LNCaP clone FGC (cell line): ENCODE measurements around the gene ASCC2.

ENCODE experiments used
- DNase-seq: peaks from one replicate; pipeline ENCODE4 v3.0.0-alpha.2; 2011; ENCODE audit warnings: low read depth
- H3K4me3 ChIP-seq: 2 replicates; pipeline ENCODE4 v1.5.1; 2011; ENCODE audit warnings: mild to moderate bottlenecking, low read depth, low read length, control low read depth
- CTCF ChIP-seq: IDR thresholded peaks from 2 replicates; pipeline ENCODE4 v1.5.1; 2012; ENCODE audit warnings: mild to moderate bottlenecking; ENCODE audit not compliant: control insufficient read depth, insufficient read depth; ENCODE audit errors: extremely low read depth

Gene ASCC2

GRCh38 chr22:29768052-29768693 lies 69.9 kb downstream of the ASCC2 start:
- TF ChIP-seq CTCF: no peak

DNA sequence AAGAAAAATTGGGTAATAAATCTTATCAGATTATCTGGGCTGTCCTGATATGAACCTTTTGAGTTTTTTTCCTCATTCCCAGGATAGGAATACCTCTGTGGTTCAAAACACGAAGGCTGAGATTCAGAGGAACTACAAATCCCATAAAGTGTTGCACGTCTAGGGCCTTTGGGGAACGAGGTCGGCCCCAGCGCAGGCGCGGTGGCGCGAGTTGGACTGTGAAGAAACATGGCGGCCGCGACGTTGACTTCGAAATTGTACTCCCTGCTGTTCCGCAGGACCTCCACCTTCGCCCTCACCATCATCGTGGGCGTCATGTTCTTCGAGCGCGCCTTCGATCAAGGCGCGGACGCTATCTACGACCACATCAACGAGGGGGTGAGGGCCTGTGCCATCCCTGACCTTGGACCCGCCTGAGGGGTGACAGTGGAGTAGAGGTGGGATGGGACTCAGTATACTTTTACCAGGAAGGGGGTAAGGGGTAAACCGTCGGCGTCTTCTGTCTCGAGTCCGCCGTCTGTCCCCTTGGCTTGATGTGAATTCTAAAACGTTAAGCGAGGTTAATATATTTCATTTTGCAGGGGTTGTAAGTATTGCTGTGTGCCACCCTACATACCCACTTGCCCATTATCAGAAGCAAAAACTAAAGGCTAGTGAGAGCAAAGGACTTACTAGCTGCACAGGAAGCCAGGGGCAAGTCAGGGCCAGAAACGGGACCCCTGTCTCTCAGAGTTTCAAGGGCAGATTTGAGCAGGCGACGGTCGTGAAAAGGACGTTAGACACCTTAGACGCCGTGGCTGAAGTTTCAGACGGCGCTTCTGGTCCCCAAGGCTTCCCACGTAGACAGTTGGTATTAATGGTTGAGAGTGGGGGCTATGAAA lies 70.7 kb downstream of the ASCC2 start, which contains the start of gene UQCR10:
Gene UQCR10, plus strand, starts transcription at position 199 of the 881 bp plus-strand sequence. Its CDS starts 30 bp downstream, at position 229.
- no peak for TF ChIP-seq CTCF
- peak; percentile 59 for DNase-seq
- H3K4me3 ChIP-seq: peak within 1 kb of the TSS; percentile 85

More at GRCh38 chr22:29768052-29768693, 69.9 kb downstream of the ASCC2 start:
- DNase-seq: no peak
- peak overlapping the region; percentile 85 for H3K4me3 ChIP-seq

GRCh38 chr22:29766632-29767170 lies 71.4 kb downstream of the ASCC2 start, which contains the start of gene ZMAT5:
Gene ZMAT5 (minus strand): TSS chr22:29767007. CDS start chr22:29748544, 18,463 bp downstream.
- TF ChIP-seq CTCF: no peak
- peak; percentile 94 for DNase-seq
- peak within 1 kb of the TSS; percentile 85 for H3K4me3 ChIP-seq

DNA sequence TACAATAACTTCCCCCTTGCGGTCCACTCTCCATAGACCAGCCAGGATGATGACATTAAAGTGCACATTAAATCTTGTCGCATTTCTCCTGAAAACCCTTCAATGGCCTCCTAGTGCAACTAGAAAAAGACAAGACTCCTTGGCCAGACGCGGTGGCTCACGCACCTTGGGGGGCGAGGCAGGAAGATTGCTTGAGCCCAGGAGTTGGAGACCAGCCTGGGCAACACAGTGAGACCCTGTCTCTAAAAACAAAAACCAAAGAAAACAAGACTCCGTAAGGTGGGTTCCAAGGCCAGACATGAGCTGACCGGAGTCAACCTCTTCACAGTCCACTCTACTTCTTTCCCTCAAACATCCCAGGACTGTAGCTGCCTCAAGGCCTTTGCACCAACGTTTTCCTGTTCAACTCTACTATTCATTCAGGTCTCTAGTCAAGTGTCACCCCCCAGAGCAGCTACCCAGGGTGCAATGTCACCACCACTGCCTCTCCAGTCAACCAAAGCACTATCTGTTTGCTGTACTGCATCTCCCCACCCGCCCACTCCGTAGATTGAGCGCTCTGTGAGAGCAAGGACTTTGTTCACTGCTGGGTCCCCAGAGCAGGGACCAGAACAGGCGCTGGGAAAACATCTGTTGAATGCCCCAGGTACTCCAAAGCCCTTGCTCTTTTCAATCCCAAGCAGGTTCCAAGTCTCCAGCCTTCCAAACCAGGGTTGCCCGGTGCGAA lies 72.0 kb downstream of the ASCC2 start:
- TF ChIP-seq CTCF: no peak
- DNase-seq: no peak
- peak overlapping the region; percentile 85 for H3K4me3 ChIP-seq

DNA sequence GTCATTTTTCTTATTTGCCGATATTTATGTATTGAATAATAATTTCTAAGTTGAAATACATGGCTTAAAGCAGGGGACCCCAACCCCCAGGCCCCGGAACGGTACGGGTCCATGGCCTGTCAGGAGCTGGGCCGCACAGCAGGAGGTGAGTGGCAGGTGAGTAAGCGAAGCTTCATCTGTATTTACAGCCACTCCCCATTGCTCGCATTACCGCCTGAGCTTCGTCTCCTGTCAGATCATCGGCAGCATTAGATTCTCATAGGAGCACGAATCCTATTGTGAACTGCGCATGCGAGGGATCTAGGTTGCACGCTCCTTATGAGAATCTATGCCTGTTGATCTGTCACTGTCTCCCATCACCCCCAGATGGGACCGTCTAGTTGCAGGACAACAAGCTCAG lies 75.8 kb downstream of the ASCC2 start:
- DNase-seq: no peak
- no peak for TF ChIP-seq CTCF
- H3K4me3 ChIP-seq: no peak overlapping the region

DNA sequence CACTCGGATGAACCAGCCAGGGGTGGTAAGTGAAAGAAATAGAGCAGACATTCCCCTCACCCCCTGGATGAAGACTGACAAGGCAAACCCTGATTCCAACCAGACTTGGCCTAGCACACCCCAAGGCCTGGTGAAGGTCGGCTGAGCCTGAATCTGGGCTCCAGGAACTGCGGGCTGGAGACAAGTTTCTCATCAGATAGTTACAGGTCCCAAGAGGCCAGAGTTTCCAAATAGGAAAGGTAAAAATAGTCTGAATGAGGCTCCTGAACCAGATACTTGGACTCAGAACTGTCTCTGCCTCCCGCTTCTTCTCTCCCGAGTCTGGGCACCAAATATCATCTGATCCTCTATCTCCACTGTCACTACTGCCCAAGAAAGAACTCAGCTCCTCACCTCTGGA lies 79.1 kb downstream of the ASCC2 start:
- no peak for TF ChIP-seq CTCF
- no peak overlapping the region for H3K4me3 ChIP-seq
- no peak for DNase-seq
